Heart left ventricle (tissue), 13 donors: ENCODE data around the gene MS4A13.

ENCODE experiments used
- POLR2A ChIP-seq, 2 donors: fragments of 450-650 bp; IDR thresholded peaks; one replicate each; pipeline ENCODE4 v1.6.1; 2017; ENCODE audit warnings: antibody characterized with exemption in 2 of 2, mild to moderate bottlenecking in 2 of 2, moderate library complexity in 2 of 2
- TF ChIP-seq, protein P1 (sequence below), 12 donors: fragments of 200-600 bp; sonication (generic) in 4 of 12; IDR thresholded peaks; one replicate each; pipeline versions ENCODE4 v1.5.0 to v1.8.0; 2018 to 2022; ENCODE audit warnings: antibody characterized with exemption in 12 of 12, mild to moderate bottlenecking in 5 of 12
- donor health status: ischemic (EF 13 %, LVEDD 7.1; RV severe dilation, severe dysfunction).
- donor health status: DM: no; HTN: yes; CAD: no.
- donor health status: DM: no; HTN: no; CAD: no.
- donor health status: ischemic (EF 25% LVEDD 6.9; RV normal size, moderate dysfunction).
- donor health status: ischemic (EF 25% LVEDD 5.7; RV mildly dilated, moderate dysfunction).
- donor health status: ischemic (EF 35%, LVEDD 5.7; RV mildly dilated, moderate dysfunction).
- donor health status: nonischemic (EF 11% LVEDD 7.7; RV severe dilation, severe dysfunction).
- donor health status: DM: yes; HTN: yes; CAD: no.
- donor health status: PGD.
- donor health status: ischemic (EF 29% LVEDD 5.4; RV normal size, mild dysfunction).
- donor health status: nonischemic (EF 23%, LVEDD 6.1; RV moderate dilation, normal function).

DNA sequence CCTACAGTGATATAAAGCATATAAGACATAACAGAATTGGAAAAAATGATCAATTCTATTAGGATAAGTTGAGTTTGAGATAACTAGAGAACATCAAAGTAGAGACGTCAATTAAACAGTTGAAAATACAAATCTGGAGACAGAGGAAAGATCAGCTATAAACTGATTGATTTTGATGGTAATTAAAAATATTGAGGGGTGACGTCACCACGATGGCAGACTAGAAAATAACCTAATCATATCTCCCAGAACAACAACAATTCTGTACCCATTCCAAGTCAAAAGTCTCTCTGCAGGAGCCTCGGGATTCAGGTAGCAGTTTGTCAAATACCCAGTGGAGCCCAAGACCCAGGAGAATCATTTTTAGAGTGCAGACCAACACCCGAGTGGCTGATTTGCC, 28.9 kb downstream of the MS4A13 start:
- TF ChIP-seq, protein P1, sequence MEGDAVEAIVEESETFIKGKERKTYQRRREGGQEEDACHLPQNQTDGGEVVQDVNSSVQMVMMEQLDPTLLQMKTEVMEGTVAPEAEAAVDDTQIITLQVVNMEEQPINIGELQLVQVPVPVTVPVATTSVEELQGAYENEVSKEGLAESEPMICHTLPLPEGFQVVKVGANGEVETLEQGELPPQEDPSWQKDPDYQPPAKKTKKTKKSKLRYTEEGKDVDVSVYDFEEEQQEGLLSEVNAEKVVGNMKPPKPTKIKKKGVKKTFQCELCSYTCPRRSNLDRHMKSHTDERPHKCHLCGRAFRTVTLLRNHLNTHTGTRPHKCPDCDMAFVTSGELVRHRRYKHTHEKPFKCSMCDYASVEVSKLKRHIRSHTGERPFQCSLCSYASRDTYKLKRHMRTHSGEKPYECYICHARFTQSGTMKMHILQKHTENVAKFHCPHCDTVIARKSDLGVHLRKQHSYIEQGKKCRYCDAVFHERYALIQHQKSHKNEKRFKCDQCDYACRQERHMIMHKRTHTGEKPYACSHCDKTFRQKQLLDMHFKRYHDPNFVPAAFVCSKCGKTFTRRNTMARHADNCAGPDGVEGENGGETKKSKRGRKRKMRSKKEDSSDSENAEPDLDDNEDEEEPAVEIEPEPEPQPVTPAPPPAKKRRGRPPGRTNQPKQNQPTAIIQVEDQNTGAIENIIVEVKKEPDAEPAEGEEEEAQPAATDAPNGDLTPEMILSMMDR (IDR thresholded peaks at IDR 0.05), result no peak
- TF ChIP-seq POLR2A (IDR thresholded peaks at IDR 0.05), result no peak
